HG02763 (cell line): ENCODE data around the gene TCP11.

Experiments
- ATAC-seq: cut with Tn5 transposase; IDR thresholded peaks from one replicate; pipeline ENCODE4 v1.9.1; 2021; ENCODE audit warnings: mild to moderate bottlenecking, moderate library complexity; ENCODE audit not compliant: unreplicated experiment

Gene TCP11

GRCh38 chr6:35096129-35096862 is 44.8 kb downstream of the TCP11 start:
- no peak for ATAC-seq

DNA sequence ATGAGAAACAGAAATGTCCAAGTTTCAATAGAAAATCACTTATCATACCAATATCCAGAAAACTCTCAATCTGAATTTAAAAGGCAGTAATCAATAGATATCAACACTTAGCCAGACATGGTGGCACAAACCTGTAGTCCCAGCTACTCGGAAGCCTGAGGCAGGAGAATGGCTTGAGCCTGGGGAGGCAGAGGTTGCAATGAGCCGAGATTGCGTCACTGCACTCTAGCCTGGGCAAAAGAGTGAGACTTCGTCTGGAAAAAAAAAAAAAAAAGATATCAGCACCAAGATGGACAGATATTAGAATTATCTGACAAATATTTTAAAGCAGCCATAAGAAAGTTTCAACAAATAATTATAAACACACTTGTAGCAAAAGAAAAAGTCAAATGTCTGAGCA is 47.0 kb downstream of the TCP11 start:
- ATAC-seq, result no peak

DNA sequence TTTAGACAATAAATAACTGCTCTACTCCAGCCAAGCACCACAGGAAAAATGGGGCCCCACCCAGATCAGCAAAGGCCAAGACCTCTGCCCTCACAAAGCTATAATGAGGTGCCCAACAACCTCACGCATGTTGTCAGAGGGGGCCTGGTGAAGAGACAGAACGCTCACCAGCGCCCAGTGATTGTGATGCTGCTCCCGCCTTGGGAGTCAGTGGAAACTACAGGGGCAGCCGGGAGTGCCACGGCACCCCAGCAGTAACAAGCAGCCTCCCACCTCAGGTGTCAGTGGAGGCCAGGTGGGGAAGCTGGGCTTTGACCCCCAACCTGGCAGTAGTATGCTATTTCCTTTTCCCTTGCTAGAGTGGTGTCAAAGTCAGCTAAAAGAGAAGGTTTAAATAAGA is 47.4 kb downstream of the TCP11 start:
- no peak for ATAC-seq

- ATAC-seq, result no peak
Observed at GRCh38 chr6:35093118-35093445, 48.1 kb downstream of the TCP11 start.

- no peak for ATAC-seq
Observed at GRCh38 chr6:35092362-35093117, 48.6 kb downstream of the TCP11 start.

- ATAC-seq, result no peak
Observed at GRCh38 chr6:35091346-35092083, 49.6 kb downstream of the TCP11 start.

- ATAC-seq, result no peak
Observed at GRCh38 chr6:35090734-35091133, 50.4 kb downstream of the TCP11 start.

- ATAC-seq, result no peak
Observed at GRCh38 chr6:35089935-35090505, 51.1 kb downstream of the TCP11 start.

- ATAC-seq, result no peak
Observed at GRCh38 chr6:35089216-35089934, 51.8 kb downstream of the TCP11 start.

- no peak for ATAC-seq
Observed at GRCh38 chr6:35088281-35089215, 52.6 kb downstream of the TCP11 start.

- no peak for ATAC-seq
Observed at GRCh38 chr6:35087361-35088280, 53.5 kb downstream of the TCP11 start.

DNA sequence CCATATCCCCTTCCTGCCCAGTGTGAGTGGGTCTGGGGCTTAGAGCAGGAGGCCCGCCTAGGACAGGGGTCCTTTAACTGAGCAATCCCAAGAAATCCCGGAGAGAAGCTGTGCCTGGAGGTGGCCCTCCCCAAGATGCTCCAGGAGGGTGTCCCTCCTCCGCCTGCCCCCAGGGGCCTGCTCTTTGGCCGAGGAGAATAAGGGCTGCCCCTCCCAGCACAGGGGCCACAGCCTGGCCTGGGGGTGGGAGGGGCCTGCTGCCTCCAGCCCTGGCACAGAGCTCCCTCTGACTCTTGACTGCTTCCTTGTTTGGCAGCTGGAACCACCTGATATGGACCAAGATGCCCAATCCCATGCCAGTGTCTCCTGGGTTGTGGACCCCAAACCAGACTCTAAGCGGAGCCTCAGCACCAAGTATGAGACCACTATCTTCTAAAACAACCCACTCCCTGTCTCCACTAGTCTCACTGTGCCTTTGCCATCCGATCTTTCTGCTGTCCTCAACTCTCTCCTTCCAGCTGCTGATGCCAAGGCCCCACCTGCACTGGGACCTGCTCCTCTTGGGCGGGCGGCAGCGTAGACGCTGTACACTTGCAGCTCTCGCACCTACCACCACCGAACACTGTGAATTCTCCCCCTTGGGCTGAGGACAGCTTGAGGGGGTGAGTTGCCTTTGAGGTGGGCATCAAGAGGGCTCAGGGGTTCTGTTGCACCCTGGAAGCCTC is 54.3 kb downstream of the TCP11 start:
- ATAC-seq, result no peak

GRCh38 chr6:35086282-35086632 is 54.9 kb downstream of the TCP11 start:
- ATAC-seq, result no peak

- ATAC-seq, result no peak
Observed at GRCh38 chr6:35085359-35086281, 55.5 kb downstream of the TCP11 start.

GRCh38 chr6:35084511-35085203 is 56.5 kb downstream of the TCP11 start:
- ATAC-seq, result no peak

GRCh38 chr6:35084041-35084491 is 57.1 kb downstream of the TCP11 start:
- no peak for ATAC-seq
